ENCODE measurements around the gene CMSS1. TPM values are rescaled to one million over a fixed set of nuclear protein-coding genes. Genes with fewer than 3 reads are reported as not detected.

CMSS1 gene
- total RNA-seq, 4 donors from 2014 or later: 9.2 to 18.5 (median 12.9) TPM

DNA sequence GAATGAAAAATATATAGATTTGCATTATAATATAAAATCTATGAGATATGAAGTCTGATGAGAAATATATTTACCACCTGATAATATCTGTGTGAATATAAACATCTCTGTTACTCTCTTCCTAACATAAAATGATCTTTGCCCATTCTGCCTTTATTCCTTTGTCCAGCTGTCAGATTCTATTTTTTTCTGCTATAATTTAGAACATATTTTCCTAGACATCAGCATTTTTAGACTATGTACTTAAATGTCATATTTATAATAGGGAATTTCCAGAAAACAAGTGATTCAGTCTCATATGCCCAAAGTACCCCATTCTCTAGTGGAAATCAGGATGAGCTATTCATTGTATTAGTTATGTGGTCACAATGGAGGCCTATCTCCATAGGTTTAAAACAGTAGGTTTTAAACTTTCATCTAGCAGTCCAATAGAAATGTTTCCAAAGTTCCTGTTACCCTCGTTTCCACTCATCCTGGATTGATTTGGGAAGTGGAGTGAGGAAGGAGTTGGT lies 213.3 kb downstream of the CMSS1 start:
- DNase-seq: no peak
- 69 to 71% methylated on average over 1 of the region's 1 CpG for WGBS, 2 donors
- H3K27ac ChIP-seq: peak overlapping the region in 3 of 4 donors; percentile 12 to 63 (median 37)
- intact Hi-C loops (cut with DNase I): no loop called here
- TF ChIP-seq POLR2A (IDR thresholded peaks at IDR 0.05) (no peak), CTCF (IDR thresholded peaks at IDR 0.05) (no peak)
- no peaks in the 10 kb centered on the region for H3K36me3 ChIP-seq
- no peak overlapping the region for H3K4me3 ChIP-seq
- H3K9me3 ChIP-seq: no peaks in the 10 kb centered on the region
- no peaks in the 10 kb centered on the region for H3K27me3 ChIP-seq
- H3K4me1 ChIP-seq: peaks cover 0 to 54% (median 34%) of the 10 kb centered on the region in 3 donors

- Histone ChIP-seq H3K36me3 (no peaks in the 10 kb centered on the region), H3K4me3 (no peak overlapping the region), H3K27me3 (no peaks in the 10 kb centered on the region), H3K27ac (peak overlapping the region in 1 of 4 donors; percentile 15), H3K9me3 (no peaks in the 10 kb centered on the region), H3K4me1 (peaks cover 0 to 54% (median 34%) of the 10 kb centered on the region in 3 donors)
- intact Hi-C loops (cut with DNase I): no loop called here
- no peak for DNase-seq
- 37 to 52% methylated on average over 5 of the region's 5 CpGs for WGBS, 2 donors
- TF ChIP-seq POLR2A (IDR thresholded peaks at IDR 0.05) (no peak), CTCF (IDR thresholded peaks at IDR 0.05) (no peak)
Observed at GRCh38 chr3:100032243-100032642, 214.6 kb downstream of the CMSS1 start.

GRCh38 chr3:100033184-100033583 lies 215.5 kb downstream of the CMSS1 start:
- no peak for DNase-seq
- H3K4me3 ChIP-seq: no peak overlapping the region
- H3K27me3 ChIP-seq: no peaks in the 10 kb centered on the region
- H3K27ac ChIP-seq: peak overlapping the region in 2 of 4 donors; percentile 18 to 47
- no peak for TF ChIP-seq POLR2A (IDR thresholded peaks at IDR 0.05)
- no peak for TF ChIP-seq CTCF (IDR thresholded peaks at IDR 0.05)
- 14 to 36% methylated on average over 1 of the region's 1 CpG for WGBS, 2 donors
- no peaks in the 10 kb centered on the region for H3K36me3 ChIP-seq
- intact Hi-C loops (cut with DNase I): no loop called here
- H3K9me3 ChIP-seq: no peaks in the 10 kb centered on the region
- H3K4me1 ChIP-seq: peaks cover 0 to 54% (median 34%) of the 10 kb centered on the region in 3 donors

DNA sequence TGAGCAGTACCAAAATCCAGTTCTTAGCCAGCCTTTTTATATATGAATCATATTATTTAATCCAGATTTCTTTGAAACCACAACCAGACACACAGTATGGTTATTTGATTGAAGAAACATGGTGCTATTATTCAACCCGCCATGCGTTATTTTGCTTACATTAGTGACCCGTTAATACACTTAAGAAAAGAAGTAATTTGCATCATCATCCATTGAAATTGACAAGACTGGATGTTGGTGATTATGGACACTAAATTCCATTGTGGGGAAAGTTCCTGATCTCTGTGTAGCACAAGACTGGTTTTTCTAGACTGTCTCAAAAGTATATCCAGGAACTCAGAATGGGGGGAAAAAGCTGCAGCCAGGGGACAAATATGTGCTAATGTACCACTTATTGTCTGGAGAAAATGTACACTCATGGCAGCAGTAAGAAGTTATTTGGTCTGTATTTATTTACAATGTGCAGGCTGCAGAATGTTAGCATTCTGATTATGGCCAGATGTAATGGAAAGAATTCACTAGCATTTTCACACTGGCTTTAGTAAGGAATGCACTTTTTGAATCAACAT lies 216.3 kb downstream of the CMSS1 start:
- Histone ChIP-seq H3K4me3 (no peak overlapping the region), H3K36me3 (no peaks in the 10 kb centered on the region), H3K27ac (peak overlapping the region in 1 of 4 donors; percentile 47), H3K27me3 (no peaks in the 10 kb centered on the region), H3K9me3 (no peaks in the 10 kb centered on the region), H3K4me1 (peaks cover 0 to 54% (median 34%) of the 10 kb centered on the region in 3 donors)
- 49 to 69% methylated on average over 3 of the region's 3 CpGs for WGBS, 2 donors
- intact Hi-C loops (cut with DNase I): no loop called here
- TF ChIP-seq POLR2A (IDR thresholded peaks at IDR 0.05) (no peak), CTCF (IDR thresholded peaks at IDR 0.05) (no peak)
- DNase-seq: no peak

DNA sequence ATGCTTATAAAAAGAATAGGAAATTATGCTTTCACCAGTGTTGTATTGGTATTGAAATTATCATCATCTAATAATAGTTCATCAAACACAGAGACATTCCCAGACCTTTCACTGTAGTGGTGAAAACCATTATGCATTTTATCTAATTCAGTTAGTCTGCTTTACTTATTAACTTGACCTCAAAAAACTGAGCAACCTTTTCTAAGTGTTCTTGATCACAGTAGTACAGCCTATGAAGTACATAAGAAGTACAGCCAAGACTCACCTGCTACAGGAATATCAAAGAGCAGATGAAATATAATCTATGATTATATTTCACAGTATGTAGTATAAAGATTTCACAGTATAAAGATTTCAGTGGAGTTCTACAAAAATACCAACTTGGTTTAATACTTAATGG lies 221.4 kb downstream of the CMSS1 start:
- Histone ChIP-seq H3K9me3 (no peaks in the 10 kb centered on the region), H3K27ac (peak overlapping the region in 2 of 4 donors; percentile 87 to 88), H3K27me3 (no peaks in the 10 kb centered on the region), H3K4me1 (peaks cover 16 to 42% (median 18%) of the 10 kb centered on the region in 3 donors), H3K36me3 (no peaks in the 10 kb centered on the region), H3K4me3 (no peak overlapping the region)
- intact Hi-C loops (cut with DNase I): no loop called here
- DNase-seq: no peak
- TF ChIP-seq POLR2A (IDR thresholded peaks at IDR 0.05) (no peak), CTCF (IDR thresholded peaks at IDR 0.05) (no peak)
